Hepatocyte (in vitro differentiated cells): ENCODE results near the gene PTRH1. TPM values are rescaled to one million over a fixed set of nuclear protein-coding genes. Genes with fewer than 3 reads are reported as not detected.

Experiments used
- DNase-seq: peaks from one replicate; pipeline ENCODE4 v3.0.0-alpha.2; 2016; ENCODE audit warnings: low spot score
- H2AFZ ChIP-seq: fragments of 200-600 bp; sonication (generic); 2 replicates; pipeline ENCODE4 v1.6.0; 2016; ENCODE audit warnings: antibody characterized with exemption, mild to moderate bottlenecking
- H3K27ac ChIP-seq: fragments of 200-600 bp; sonication (generic); 2 replicates; pipeline ENCODE4 v1.5.1; 2016; ENCODE audit warnings: mild to moderate bottlenecking
- H3K27me3 ChIP-seq: fragments of 200-600 bp; sonication (generic); 2 replicates; pipeline ENCODE4 v1.6.1; 2016
- H3K36me3 ChIP-seq: fragments of 200-600 bp; sonication (generic); replicated peaks from 2 replicates; pipeline ENCODE4 v1.5.1; 2016; ENCODE audit warnings: low read depth; ENCODE audit not compliant: insufficient read depth
- H3K4me1 ChIP-seq: fragments of 200-600 bp; sonication (generic); 2 replicates; pipeline ENCODE4 v1.5.1; 2016; ENCODE audit warnings: mild to moderate bottlenecking, moderate library complexity; ENCODE audit not compliant: insufficient read depth
- H3K4me2 ChIP-seq: fragments of 200-600 bp; sonication (generic); 2 replicates; pipeline ENCODE4 v1.6.0; 2016
- H3K4me3 ChIP-seq: fragments of 200-600 bp; sonication (generic); 2 replicates; pipeline ENCODE4 v1.5.1; 2016; ENCODE audit warnings: mild to moderate bottlenecking
- H3K79me2 ChIP-seq: fragments of 200-600 bp; sonication (generic); 2 replicates; pipeline ENCODE4 v1.6.0; 2017; ENCODE audit warnings: mild to moderate bottlenecking
- H3K9me2 ChIP-seq: fragments of 200-600 bp; sonication (generic); replicated peaks from 2 replicates; pipeline ENCODE4 v1.6.0; 2017; ENCODE audit warnings: mild to moderate bottlenecking; ENCODE audit not compliant: insufficient read depth
- H3K9me3 ChIP-seq: fragments of 200-600 bp; sonication (generic); 2 replicates; pipeline ENCODE4 v1.5.1; 2016; ENCODE audit warnings: low read depth, mild to moderate bottlenecking
- H4K20me1 ChIP-seq: fragments of 200-600 bp; sonication (generic); 2 replicates; pipeline ENCODE4 v1.6.0; 2016; ENCODE audit warnings: mild to moderate bottlenecking; ENCODE audit not compliant: insufficient read depth, poor library complexity, severe bottlenecking
- CTCF ChIP-seq: fragments of 200-600 bp; sonication (generic); IDR thresholded peaks from 2 replicates; pipeline ENCODE4 v1.5.1; 2016; ENCODE audit warnings: antibody characterized with exemption, mild to moderate bottlenecking; ENCODE audit not compliant: poor library complexity
- EZH2 ChIP-seq: fragments of 200-600 bp; sonication (generic); IDR thresholded peaks from 2 replicates; pipeline ENCODE4 v1.6.1; 2016; ENCODE audit warnings: antibody characterized with exemption, mild to moderate bottlenecking, borderline replicate concordance
- EZH2phosphoT487 ChIP-seq: fragments of 200-600 bp; sonication (generic); IDR thresholded peaks from one replicate; pipeline ENCODE4 v1.6.1; 2018; ENCODE audit warnings: antibody characterized with exemption, mild to moderate bottlenecking, low read depth, moderate library complexity; ENCODE audit not compliant: unreplicated experiment, severe bottlenecking
- WGBS: methylation state at CpG from one replicate; pipeline ENCODE4 v1.1.6; 2016; ENCODE audit warnings: low lambda C conversion rate; ENCODE audit errors: missing lambda C conversion rate; 5-methylcytosine and 5-hydroxymethylcytosine counted together
- polyA plus RNA-seq: library from polyadenylated mRNA; unstranded; fragments of >200 nt; fragmentation: Nextera tagmentation; extraction: Ambion mirVana; gene quantifications from 2 replicates; pipeline ENCODE4 v1.2.1, GENCODE V29; 2016
- total RNA-seq: library from RNA; depleted of rRNA; stranded (reverse); fragments of >200 nt; gene quantifications from 2 replicates; pipeline ENCODE4 v1.2.3, GENCODE V29; 2014

The PTRH1 gene
- total and polyA plus RNA-seq, 2 experiments from 2014 or later, result 13.5 to 25.9 TPM

GRCh38 chr9:127679506-127679905 lies 36.0 kb downstream of the PTRH1 start:
- Histone ChIP-seq H3K27me3 (no peaks in the 10 kb centered on the region), H3K27ac (no peak overlapping the region), H3K9me2 (no peaks in the 10 kb centered on the region), H3K36me3 (no peaks in the 10 kb centered on the region), H3K79me2 (no peaks in the 10 kb centered on the region), H3K9me3 (no peaks in the 10 kb centered on the region), H4K20me1 (no peaks in the 10 kb centered on the region), H3K4me3 (no peak overlapping the region), H3K4me2 (no peak overlapping the region), H3K4me1 (no peaks in the 10 kb centered on the region), H2AFZ (no peak overlapping the region)
- TF ChIP-seq EZH2, result no peak
- TF ChIP-seq EZH2phosphoT487, result no peak
- DNase-seq, result no peak
- WGBS, result 73% methylated on average over 2 of the region's 2 CpGs

GRCh38 chr9:127676638-127677037 lies 38.8 kb downstream of the PTRH1 start:
- WGBS, result 91% methylated on average over 12 of the region's 12 CpGs
- H3K9me3 ChIP-seq, result no peaks in the 10 kb centered on the region
- H3K36me3 ChIP-seq, result no peaks in the 10 kb centered on the region
- no peaks in the 10 kb centered on the region for H3K27me3 ChIP-seq
- no peak for DNase-seq
- no peaks in the 10 kb centered on the region for H4K20me1 ChIP-seq
- no peak overlapping the region for H3K27ac ChIP-seq
- TF ChIP-seq EZH2phosphoT487 (no peak), CTCF (no peak), EZH2 (no peak)
- H3K4me3 ChIP-seq, result no peak overlapping the region
- no peaks in the 10 kb centered on the region for H3K9me2 ChIP-seq
- no peaks in the 10 kb centered on the region for H3K79me2 ChIP-seq
- H2AFZ ChIP-seq, result no peak overlapping the region
- H3K4me2 ChIP-seq, result no peak overlapping the region
- H3K4me1 ChIP-seq, result no peaks in the 10 kb centered on the region

GRCh38 chr9:127673234-127673633 lies 42.2 kb downstream of the PTRH1 start:
- no peak overlapping the region for H3K27ac ChIP-seq
- no peaks in the 10 kb centered on the region for H3K36me3 ChIP-seq
- WGBS, result 92% methylated on average over 7 of the region's 7 CpGs

GRCh38 chr9:127667906-127668305 lies 47.6 kb downstream of the PTRH1 start:
- DNase-seq, result no peak
- H3K79me2 ChIP-seq, result no peaks in the 10 kb centered on the region
- peaks cover 9% of the 10 kb centered on the region for H3K4me1 ChIP-seq
- H4K20me1 ChIP-seq, result no peaks in the 10 kb centered on the region
- no peaks in the 10 kb centered on the region for H3K9me2 ChIP-seq
- TF ChIP-seq EZH2phosphoT487 (no peak), CTCF (no peak), EZH2 (no peak)
- no peak overlapping the region for H3K4me2 ChIP-seq
- no peaks in the 10 kb centered on the region for H3K9me3 ChIP-seq
- H3K36me3 ChIP-seq, result no peaks in the 10 kb centered on the region
- H3K27me3 ChIP-seq, result no peaks in the 10 kb centered on the region
- no peak overlapping the region for H2AFZ ChIP-seq
- no peak overlapping the region for H3K4me3 ChIP-seq
- 94% methylated on average over 18 of the region's 18 CpGs for whole genome bisulfite sequencing
- no peak overlapping the region for H3K27ac ChIP-seq

More at GRCh38 chr9:127673234-127673633, 42.2 kb downstream of the PTRH1 start:
- no peak for TF ChIP-seq EZH2
- TF ChIP-seq EZH2phosphoT487, result no peak
- TF ChIP-seq CTCF, result no peak
- Histone ChIP-seq H3K79me2 (no peaks in the 10 kb centered on the region), H3K9me3 (no peaks in the 10 kb centered on the region), H3K4me2 (no peak overlapping the region), H4K20me1 (no peaks in the 10 kb centered on the region), H3K4me1 (no peaks in the 10 kb centered on the region), H3K4me3 (no peak overlapping the region), H2AFZ (no peak overlapping the region), H3K9me2 (no peaks in the 10 kb centered on the region), H3K27me3 (no peaks in the 10 kb centered on the region)
- no peak for DNase-seq
